ENCODE measurements around the gene FASN. TPM values are rescaled to one million over a fixed set of nuclear protein-coding genes. Genes with fewer than 3 reads are reported as not detected.
A peak's percentile ranks its signal among the peaks of the same experiment; 100 is the strongest.

FASN gene
- total and polyA plus RNA-seq, 2 of the 4 experiments (the other 2 are of a cell fraction): 12.4 to 56.0 TPM

DNA sequence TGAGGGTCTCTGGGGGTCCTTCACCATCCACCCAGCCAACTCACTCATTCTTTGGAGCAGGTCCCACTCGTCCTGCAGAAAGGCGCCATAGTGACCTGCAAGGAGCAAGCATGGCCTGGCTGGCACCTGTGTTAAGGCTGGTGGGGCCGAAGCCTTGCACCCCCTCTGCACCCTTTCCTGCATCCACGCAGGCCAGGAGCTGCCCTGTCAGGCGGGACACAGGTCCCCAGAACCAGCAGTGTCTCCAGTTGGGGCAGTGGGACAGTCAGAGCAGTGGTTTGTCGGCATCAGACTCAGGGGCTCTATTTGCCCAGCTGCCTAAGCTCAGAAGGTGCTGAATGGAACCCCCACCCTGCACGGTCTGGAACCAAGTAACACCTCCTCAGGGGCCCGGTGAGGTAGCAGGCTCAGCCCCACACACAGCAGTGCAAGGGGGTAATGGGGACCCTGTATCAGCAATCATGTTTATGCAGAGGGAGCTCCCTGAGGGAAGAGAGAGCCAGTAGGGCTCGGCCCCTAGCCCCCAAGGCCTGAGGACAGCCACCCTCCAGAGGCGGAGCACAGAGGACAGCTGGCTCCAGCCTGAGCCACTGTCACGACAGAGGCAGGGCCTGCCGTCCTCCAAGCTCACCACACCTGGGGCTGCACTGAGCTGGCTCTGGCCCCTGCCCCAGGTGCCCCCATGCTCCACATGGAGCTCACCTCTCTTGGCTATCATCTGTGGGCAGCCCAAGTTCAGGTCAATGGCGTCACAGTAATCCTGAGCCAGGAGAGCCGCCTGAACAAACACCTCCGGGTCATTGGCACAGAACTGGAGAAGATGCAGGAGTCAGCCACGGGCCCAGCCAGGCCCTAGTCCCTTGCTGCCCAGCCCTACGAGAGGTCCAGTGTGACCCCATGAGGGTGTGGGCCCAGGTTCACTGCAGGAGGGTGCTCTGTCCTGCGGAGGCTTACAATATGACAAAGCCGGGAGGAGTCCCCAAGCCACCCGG lies 34.3 kb downstream of the FASN start:
- ChIA-PET CTCF (no interaction called here), POLR2A (ENCODE audit: unreplicated experiment) (no interaction called here)
- intact Hi-C loops (cut with micrococcal nuclease) (no loop called here), dilution Hi-C loops (cut with HindIII; ENCODE audit: low sequenced_read_pairs, unreplicated experiment) (no loop called here), in situ Hi-C loops (cut with MboI; ENCODE audit: low sequenced_read_pairs) (no loop called here)
- no peak overlapping the region for H2BK20ac ChIP-seq (ENCODE audit: low read depth, low read length)
- H3K18ac ChIP-seq (ENCODE audit: low read depth, low read length): no peak overlapping the region
- H3K4me1 ChIP-seq (ENCODE audit: control insufficient read depth, insufficient read depth, low read length): peaks cover 10% of the 10 kb centered on the region
- 90% methylated on average over 10 of the region's 20 CpGs; no CpG with 5 or more reads in 1 of the 2 experiments for WGBS, 2 experiments (ENCODE audit: extremely low coverage in 2 of 2, insufficient read length in 1 of 2)
- H4K20me1 ChIP-seq (ENCODE audit: insufficient read depth, low read length): peaks cover 3% of the 10 kb centered on the region; the same call in 1 of the 2 replicates
- H3K23ac ChIP-seq (ENCODE audit: low read depth, low read length): no peak overlapping the region
- H3K56ac ChIP-seq (ENCODE audit: extremely low read depth, insufficient read depth, low read length): no peak overlapping the region
- no peak overlapping the region for H3K4me3 ChIP-seq (ENCODE audit: insufficient read depth, low read depth, low read length)
- no peak overlapping the region for H3K4me2 ChIP-seq (ENCODE audit: low read depth, low read length)
- H3K14ac ChIP-seq (replicated peaks; ENCODE audit: low read depth, low read length): no peak overlapping the region
- DNase-seq (no peak), ATAC-seq (ENCODE audit: low read depth) (no peak)
- no TSS peak for BruUV-seq (replicated peaks)
- no peaks in the 10 kb centered on the region; the same call in 1 of the 2 replicates for H3K9me1 ChIP-seq (ENCODE audit: insufficient read depth, low read length)
- H3K9me3 ChIP-seq (ENCODE audit: control insufficient read depth, insufficient read depth, low read length): no peaks in the 10 kb centered on the region
- no peak overlapping the region for H3K9ac ChIP-seq (ENCODE audit: low read depth, low read length)
- no peak overlapping the region for H4K91ac ChIP-seq (ENCODE audit: insufficient read depth, low read depth, low read length)
- peaks cover 42% of the 10 kb centered on the region for H3K36me3 ChIP-seq (ENCODE audit: control insufficient read depth, insufficient read depth, low read length)
- no peak overlapping the region for H2AK5ac ChIP-seq (ENCODE audit: low read depth, low read length)
- no peaks in the 10 kb centered on the region for H3K27me3 ChIP-seq (ENCODE audit: control insufficient read depth, insufficient read depth, low read length)
- H3K27ac ChIP-seq (ENCODE audit: insufficient read depth, low read length): no peak overlapping the region
- H2BK120ac ChIP-seq (ENCODE audit: low read depth, low read length): no peak overlapping the region
- no peak overlapping the region for H4K5ac ChIP-seq (ENCODE audit: low read depth, low read length)
- no peak overlapping the region for H2BK5ac ChIP-seq (ENCODE audit: low read depth, low read length, poor library complexity, severe bottlenecking)
- peak overlapping the region; percentile 21 for H2AFZ ChIP-seq (replicated peaks; ENCODE audit: low read length, poor library complexity)
- peaks cover 5 to 36% of the 10 kb centered on the region in 2 experiments; a peak in 3 of 4 replicates for H3K79me1 ChIP-seq (ENCODE audit: low read depth in 1 of 2, low read length in 2 of 2)
- H3K4ac ChIP-seq (ENCODE audit: low read depth, low read length): no peak overlapping the region
- TF ChIP-seq BHLHE40 (IDR thresholded peaks at IDR 0.05; ENCODE audit: low read depth, low read length) (no peak), ELK1 (IDR thresholded peaks at IDR 0.05; ENCODE audit: borderline replicate concordance, low read depth, low read length) (no peak), MXI1 (IDR thresholded peaks at IDR 0.05; ENCODE audit: borderline replicate concordance, low read depth, low read length) (no peak), FOS (IDR thresholded peaks at IDR 0.05; ENCODE audit: low read depth, low read length) (no peak), POLR2A (IDR thresholded peaks at IDR 0.05; ENCODE audit: low read depth, low read length) (no peak), MAZ (IDR thresholded peaks at IDR 0.05; ENCODE audit: borderline replicate concordance, low read depth, low read length) (no peak), RCOR1 (IDR thresholded peaks at IDR 0.05; ENCODE audit: insufficient replicate concordance, low read length) (no peak), CHD1 (IDR thresholded peaks at IDR 0.05; ENCODE audit: low read depth, low read length) (no peak), NFE2L2 (IDR thresholded peaks at IDR 0.05; ENCODE audit: low read depth, low read length) (no peak), RAD21 (IDR thresholded peaks at IDR 0.05; ENCODE audit: low read length) (no peak)
- TF ChIP-seq, protein P1, sequence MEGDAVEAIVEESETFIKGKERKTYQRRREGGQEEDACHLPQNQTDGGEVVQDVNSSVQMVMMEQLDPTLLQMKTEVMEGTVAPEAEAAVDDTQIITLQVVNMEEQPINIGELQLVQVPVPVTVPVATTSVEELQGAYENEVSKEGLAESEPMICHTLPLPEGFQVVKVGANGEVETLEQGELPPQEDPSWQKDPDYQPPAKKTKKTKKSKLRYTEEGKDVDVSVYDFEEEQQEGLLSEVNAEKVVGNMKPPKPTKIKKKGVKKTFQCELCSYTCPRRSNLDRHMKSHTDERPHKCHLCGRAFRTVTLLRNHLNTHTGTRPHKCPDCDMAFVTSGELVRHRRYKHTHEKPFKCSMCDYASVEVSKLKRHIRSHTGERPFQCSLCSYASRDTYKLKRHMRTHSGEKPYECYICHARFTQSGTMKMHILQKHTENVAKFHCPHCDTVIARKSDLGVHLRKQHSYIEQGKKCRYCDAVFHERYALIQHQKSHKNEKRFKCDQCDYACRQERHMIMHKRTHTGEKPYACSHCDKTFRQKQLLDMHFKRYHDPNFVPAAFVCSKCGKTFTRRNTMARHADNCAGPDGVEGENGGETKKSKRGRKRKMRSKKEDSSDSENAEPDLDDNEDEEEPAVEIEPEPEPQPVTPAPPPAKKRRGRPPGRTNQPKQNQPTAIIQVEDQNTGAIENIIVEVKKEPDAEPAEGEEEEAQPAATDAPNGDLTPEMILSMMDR (conservative IDR thresholded peaks at IDR 0.05; ENCODE audit: low read depth, low read length): no peak
- TF ChIP-seq, protein P2, sequence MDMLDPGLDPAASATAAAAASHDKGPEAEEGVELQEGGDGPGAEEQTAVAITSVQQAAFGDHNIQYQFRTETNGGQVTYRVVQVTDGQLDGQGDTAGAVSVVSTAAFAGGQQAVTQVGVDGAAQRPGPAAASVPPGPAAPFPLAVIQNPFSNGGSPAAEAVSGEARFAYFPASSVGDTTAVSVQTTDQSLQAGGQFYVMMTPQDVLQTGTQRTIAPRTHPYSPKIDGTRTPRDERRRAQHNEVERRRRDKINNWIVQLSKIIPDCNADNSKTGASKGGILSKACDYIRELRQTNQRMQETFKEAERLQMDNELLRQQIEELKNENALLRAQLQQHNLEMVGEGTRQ (IDR thresholded peaks at IDR 0.05; ENCODE audit: low read depth, low read length): no peak
- no peak overlapping the region for H2BK15ac ChIP-seq (ENCODE audit: low read depth, low read length)
- H2AK9ac ChIP-seq (replicated peaks; ENCODE audit: low read depth, low read length, poor library complexity): peak overlapping the region; percentile 24
- no peak overlapping the region for H4K8ac ChIP-seq (ENCODE audit: low read depth in 2 of 2, low read length in 2 of 2)
